H9 (cell line): Measurements from ENCODE around the gene DPYD. TPM values are rescaled to one million over a fixed set of nuclear protein-coding genes. Genes with fewer than 3 reads are reported as not detected.

Experiments
- DNase-seq: peaks from one replicate; pipeline ENCODE4 v3.0.0-alpha.2; 2017
- H2AFZ ChIP-seq: one replicate; pipeline ENCODE4 v1.6.1; 2013; ENCODE audit warnings: mild to moderate bottlenecking, low read length, control low read depth, moderate library complexity
- H2AK5ac ChIP-seq: 2 replicates; pipeline ENCODE4 v1.6.1; 2013; ENCODE audit warnings: low read length, control low read depth, mixed read lengths; ENCODE audit not compliant: insufficient read length
- H2BK120ac ChIP-seq: one replicate; pipeline ENCODE4 v1.6.1; 2013; ENCODE audit warnings: low read depth, mild to moderate bottlenecking, low read length, control low read depth, inconsistent platforms; ENCODE audit not compliant: poor library complexity, severe bottlenecking
- H2BK12ac ChIP-seq: 2 replicates; pipeline ENCODE4 v1.6.1; 2013; ENCODE audit warnings: low read length, control low read depth, mixed read lengths, low read depth; ENCODE audit not compliant: insufficient read length
- H2BK15ac ChIP-seq: 2 replicates; pipeline ENCODE4 v1.6.1; 2013; ENCODE audit warnings: low read depth, low read length, control low read depth
- H2BK20ac ChIP-seq: one replicate; pipeline ENCODE4 v1.6.1; 2013; ENCODE audit warnings: low read depth, mild to moderate bottlenecking, low read length, control low read depth, inconsistent platforms; ENCODE audit not compliant: poor library complexity, severe bottlenecking
- H2BK5ac ChIP-seq: 2 replicates; pipeline ENCODE4 v1.6.1; 2013; ENCODE audit warnings: low read length, control low read depth, mixed read lengths; ENCODE audit not compliant: insufficient read length
- H3K14ac ChIP-seq: 2 replicates; pipeline ENCODE4 v1.6.1; 2013; ENCODE audit warnings: low read length, control low read depth; ENCODE audit not compliant: insufficient read depth
- H3K18ac ChIP-seq: 2 replicates; pipeline ENCODE4 v1.6.1; 2013; ENCODE audit warnings: low read depth, mild to moderate bottlenecking, mixed read lengths, low read length, control low read depth; ENCODE audit not compliant: insufficient read length
- H3K23ac ChIP-seq: 2 replicates; pipeline ENCODE4 v1.6.1; 2013; ENCODE audit warnings: low read length, control low read depth, mixed read lengths, low read depth; ENCODE audit not compliant: insufficient read length
- H3K23me2 ChIP-seq: 2 replicates; pipeline ENCODE4 v1.6.1; 2013; ENCODE audit warnings: low read depth, mild to moderate bottlenecking, mixed read lengths, low read length, control low read depth; ENCODE audit not compliant: insufficient read length, poor library complexity, severe bottlenecking
- H3K27ac ChIP-seq: 2 replicates; pipeline ENCODE4 v1.5.1; 2013; ENCODE audit warnings: low read length, control low read depth, mixed read lengths, low read depth; ENCODE audit not compliant: insufficient read length
- H3K27me3 ChIP-seq: 2 replicates; pipeline ENCODE4 v1.6.1; 2013; ENCODE audit warnings: low read length, control low read depth, inconsistent platforms; ENCODE audit not compliant: insufficient read depth
- H3K4ac ChIP-seq: 2 replicates; pipeline ENCODE4 v1.6.1; 2013; ENCODE audit warnings: low read depth, mild to moderate bottlenecking, control low read depth, inconsistent platforms, low read length, moderate library complexity
- H3K4me1 ChIP-seq: 2 replicates; pipeline ENCODE4 v1.6.1; 2013; ENCODE audit warnings: low read length, control low read depth, inconsistent platforms; ENCODE audit not compliant: insufficient read depth
- H3K4me2 ChIP-seq: 2 replicates; pipeline ENCODE4 v1.6.1; 2013; ENCODE audit warnings: low read length, control low read depth, mixed read lengths; ENCODE audit not compliant: insufficient read length, insufficient read depth
- H3K56ac ChIP-seq: 2 replicates; pipeline ENCODE4 v1.6.1; 2013; ENCODE audit warnings: low read depth, mild to moderate bottlenecking, mixed read lengths, low read length, control low read depth; ENCODE audit not compliant: insufficient read length
- H3K79me1 ChIP-seq: 2 replicates; pipeline ENCODE4 v1.6.1; 2013; ENCODE audit warnings: low read depth, mild to moderate bottlenecking, moderate library complexity, low read length, control low read depth, inconsistent platforms; ENCODE audit not compliant: insufficient read depth, poor library complexity, severe bottlenecking
- H3K79me2 ChIP-seq: 2 replicates; pipeline ENCODE4 v1.6.1; 2013; ENCODE audit warnings: low read length, control low read depth, inconsistent platforms; ENCODE audit not compliant: insufficient read depth
- H3K9ac ChIP-seq: 2 replicates; pipeline ENCODE4 v1.6.1; 2013; ENCODE audit warnings: low read length, control low read depth, mixed read lengths; ENCODE audit not compliant: insufficient read length; ENCODE audit errors: extremely low read depth
- H3K9me3 ChIP-seq: one replicate; pipeline ENCODE4 v1.6.1; 2013; ENCODE audit warnings: low read depth, low read length, inconsistent platforms; ENCODE audit not compliant: control insufficient read depth
- H3T11ph ChIP-seq: one replicate; pipeline ENCODE4 v1.6.1; 2013; ENCODE audit warnings: mild to moderate bottlenecking, low read length, control low read depth, inconsistent platforms
- H4K20me1 ChIP-seq: one replicate; pipeline ENCODE4 v1.6.1; 2013; ENCODE audit not compliant: control insufficient read depth, insufficient read length, insufficient read depth
- H4K5ac ChIP-seq: 2 replicates; pipeline ENCODE4 v1.6.1; 2013; ENCODE audit warnings: low read depth, mild to moderate bottlenecking, mixed read lengths, low read length, control low read depth; ENCODE audit not compliant: insufficient read length
- H4K8ac ChIP-seq: replicated peaks from 2 replicates; pipeline ENCODE4 v1.6.1; 2013; ENCODE audit warnings: low read length, control low read depth, mixed read lengths, low read depth; ENCODE audit not compliant: insufficient read length
- H4K91ac ChIP-seq: 2 replicates; pipeline ENCODE4 v1.6.1; 2013; ENCODE audit warnings: low read depth, mild to moderate bottlenecking, moderate library complexity, mixed read lengths, low read length, control low read depth; ENCODE audit not compliant: insufficient read length
- H3K27ac Mint-ChIP-seq, 3 experiments: 2 replicates in 2 of 3; 3 replicates in 1 of 3; pipeline ENCODE4 v1.8.0; 2020 to 2021; ENCODE audit warnings: mixed read lengths in 3 of 3, mild to moderate bottlenecking in 1 of 3, moderate library complexity in 1 of 3
- H3K27me3 Mint-ChIP-seq: 2 replicates; pipeline ENCODE4 v1.8.0; 2021; ENCODE audit warnings: low read depth, mild to moderate bottlenecking, moderate library complexity, mixed read lengths
- H3K36me3 Mint-ChIP-seq, 3 experiments: 2 replicates in 2 of 3; 3 replicates in 1 of 3; pipeline ENCODE4 v1.8.0; 2020 to 2021; ENCODE audit warnings: low read depth in 3 of 3, mixed read lengths in 3 of 3; ENCODE audit not compliant: insufficient read depth in 1 of 3
- H3K4me1 Mint-ChIP-seq, 2 experiments: 2 replicates each; pipeline ENCODE4 v1.8.0; 2020; ENCODE audit warnings: mixed read lengths in 2 of 2
- H3K4me3 Mint-ChIP-seq, 2 experiments: 2 replicates in 1 of 2; 3 replicates in 1 of 2; pipeline ENCODE4 v1.8.0; 2020 to 2021; ENCODE audit warnings: mild to moderate bottlenecking in 2 of 2, mixed read lengths in 2 of 2, moderate library complexity in 1 of 2
- H3K9me3 Mint-ChIP-seq, 2 experiments: 2 replicates in 1 of 2; 3 replicates in 1 of 2; pipeline ENCODE4 v1.8.0; 2020; ENCODE audit warnings: mild to moderate bottlenecking in 2 of 2, mixed read lengths in 2 of 2, moderate library complexity in 1 of 2
- WGBS: extraction: QIAGEN DNeasy Blood & Tissue Kit; methylation state at CpG from one replicate; pipeline ENCODE4 v1.1.7; 2013; ENCODE audit warnings: missing lambda C conversion rate, low lambda C conversion rate, mixed read lengths; ENCODE audit not compliant: insufficient read length; ENCODE audit errors: extremely low coverage; 5-methylcytosine and 5-hydroxymethylcytosine counted together
- total RNA-seq: library from RNA; stranded (reverse); gene quantifications from 2 replicates; pipeline ENCODE4 v1.2.1, GENCODE V29; 2021
- TF ChIP-seq, protein P1 (sequence below): fragments of 200-600 bp; sonication (generic); conservative IDR thresholded peaks from 3 replicates; pipeline ENCODE4 v1.8.0; 2021; ENCODE audit warnings: antibody characterized with exemption, mild to moderate bottlenecking

Gene DPYD
- total RNA-seq, 1 experiment from 2014 or later = 0.37 TPM

DNA sequence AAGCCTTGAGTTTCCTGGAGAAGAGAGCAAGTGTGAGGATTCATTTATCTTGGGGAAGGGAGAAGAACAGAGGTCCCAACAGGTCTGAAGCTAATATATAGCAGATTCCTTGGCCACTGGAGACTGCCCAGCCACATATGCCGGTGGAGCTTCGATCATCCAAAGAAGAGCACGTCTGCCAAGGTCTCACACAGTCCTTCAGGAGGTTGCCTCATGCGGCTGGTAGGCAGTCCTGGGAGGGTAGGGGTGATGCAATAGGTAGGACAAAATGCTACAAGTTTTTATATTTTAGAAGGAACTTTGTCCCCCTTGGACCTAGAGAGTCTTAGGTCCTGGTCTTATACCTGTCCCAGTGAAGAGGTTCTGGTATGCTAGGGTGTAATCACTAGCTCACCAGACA lies 582.5 kb downstream of the DPYD start:
- Histone ChIP-seq H3K9me3 (no peaks in the 10 kb centered on the region), H3K4ac (no peak overlapping the region), H4K8ac (no peak overlapping the region), H3K79me2 (no peaks in the 10 kb centered on the region), H2AK5ac (no peak overlapping the region), H3K27me3 (no peaks in the 10 kb centered on the region), H3T11ph (no peak overlapping the region), H4K91ac (no peak overlapping the region), H4K20me1 (no peaks in the 10 kb centered on the region), H3K23ac (no peak overlapping the region), H3K79me1 (no peaks in the 10 kb centered on the region), H2BK20ac (no peak overlapping the region), H2AFZ (no peak overlapping the region), H3K56ac (no peak overlapping the region), H2BK15ac (no peak overlapping the region), H3K4me2 (no peak overlapping the region), H3K14ac (no peak overlapping the region), H2BK120ac (no peak overlapping the region), H2BK5ac (no peak overlapping the region), H2BK12ac (no peak overlapping the region), H3K18ac (no peak overlapping the region), H4K5ac (no peak overlapping the region), H3K4me1 (no peaks in the 10 kb centered on the region), H3K27ac (no peak overlapping the region), H3K23me2 (no peaks in the 10 kb centered on the region), H3K9ac (no peak overlapping the region)
- DNase-seq = no peak
- Mint-ChIP-seq H3K9me3 (no peaks in the 10 kb centered on the region), H3K27me3 (no peaks in the 10 kb centered on the region), H3K4me3 (no peak overlapping the region), H3K27ac (no peak overlapping the region), H3K36me3 (no peaks in the 10 kb centered on the region), H3K4me1 (no peaks in the 10 kb centered on the region)
- TF ChIP-seq, protein P1, sequence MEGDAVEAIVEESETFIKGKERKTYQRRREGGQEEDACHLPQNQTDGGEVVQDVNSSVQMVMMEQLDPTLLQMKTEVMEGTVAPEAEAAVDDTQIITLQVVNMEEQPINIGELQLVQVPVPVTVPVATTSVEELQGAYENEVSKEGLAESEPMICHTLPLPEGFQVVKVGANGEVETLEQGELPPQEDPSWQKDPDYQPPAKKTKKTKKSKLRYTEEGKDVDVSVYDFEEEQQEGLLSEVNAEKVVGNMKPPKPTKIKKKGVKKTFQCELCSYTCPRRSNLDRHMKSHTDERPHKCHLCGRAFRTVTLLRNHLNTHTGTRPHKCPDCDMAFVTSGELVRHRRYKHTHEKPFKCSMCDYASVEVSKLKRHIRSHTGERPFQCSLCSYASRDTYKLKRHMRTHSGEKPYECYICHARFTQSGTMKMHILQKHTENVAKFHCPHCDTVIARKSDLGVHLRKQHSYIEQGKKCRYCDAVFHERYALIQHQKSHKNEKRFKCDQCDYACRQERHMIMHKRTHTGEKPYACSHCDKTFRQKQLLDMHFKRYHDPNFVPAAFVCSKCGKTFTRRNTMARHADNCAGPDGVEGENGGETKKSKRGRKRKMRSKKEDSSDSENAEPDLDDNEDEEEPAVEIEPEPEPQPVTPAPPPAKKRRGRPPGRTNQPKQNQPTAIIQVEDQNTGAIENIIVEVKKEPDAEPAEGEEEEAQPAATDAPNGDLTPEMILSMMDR = no peak
- no CpG with 5 or more reads among the region's 4 CpGs for WGBS
